Inflammatory macrophage treated with lipopolysaccharide for 1 hour (primary cell): ENCODE measurements around the gene AJAP1.

Experiments
- DNase-seq, 2 donors: peaks; one replicate each; pipeline ENCODE4 v3.0.0-alpha.2; 2020 to 2022

The AJAP1 gene

DNA sequence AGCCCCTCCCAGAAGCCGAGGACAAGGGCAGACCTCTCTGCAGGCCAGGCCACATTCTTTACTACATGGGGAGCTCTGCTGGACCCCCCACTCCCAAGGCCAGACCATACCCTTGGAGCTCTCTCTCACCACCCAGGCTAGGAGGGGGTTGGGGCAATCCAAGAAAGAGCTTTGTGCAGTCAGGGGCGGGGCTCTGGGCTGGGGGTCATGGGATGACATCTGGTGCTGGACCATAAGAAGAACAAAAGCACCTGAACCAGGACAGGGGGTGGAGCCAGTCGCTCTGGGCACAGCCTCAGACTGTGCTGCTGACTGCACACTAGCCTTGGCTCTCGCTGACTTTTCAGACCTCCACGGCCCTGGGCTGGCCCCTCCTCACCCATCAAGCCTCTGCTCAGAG is 23.1 kb upstream of the AJAP1 start:
- DNase-seq, result no peak

DNA sequence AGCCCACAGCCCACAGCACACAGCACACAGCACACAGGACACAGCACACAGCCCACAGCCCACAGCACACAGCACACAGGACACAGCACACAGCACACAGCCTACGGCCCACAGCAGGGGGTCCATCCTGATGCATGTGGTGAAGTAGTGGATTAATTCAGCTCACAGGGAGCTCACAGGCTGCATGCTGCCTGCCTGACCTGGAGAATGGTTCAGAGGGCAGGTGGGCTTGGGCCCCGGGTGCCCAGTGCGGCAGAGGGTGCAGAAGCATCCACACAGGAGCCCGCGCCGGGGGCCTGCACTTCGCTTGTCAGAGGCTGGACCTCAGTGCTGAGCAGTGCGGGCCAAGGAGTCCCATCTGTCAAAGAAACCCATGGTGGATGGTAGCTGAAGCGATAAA is 21.1 kb upstream of the AJAP1 start:
- DNase-seq, result no peak

DNA sequence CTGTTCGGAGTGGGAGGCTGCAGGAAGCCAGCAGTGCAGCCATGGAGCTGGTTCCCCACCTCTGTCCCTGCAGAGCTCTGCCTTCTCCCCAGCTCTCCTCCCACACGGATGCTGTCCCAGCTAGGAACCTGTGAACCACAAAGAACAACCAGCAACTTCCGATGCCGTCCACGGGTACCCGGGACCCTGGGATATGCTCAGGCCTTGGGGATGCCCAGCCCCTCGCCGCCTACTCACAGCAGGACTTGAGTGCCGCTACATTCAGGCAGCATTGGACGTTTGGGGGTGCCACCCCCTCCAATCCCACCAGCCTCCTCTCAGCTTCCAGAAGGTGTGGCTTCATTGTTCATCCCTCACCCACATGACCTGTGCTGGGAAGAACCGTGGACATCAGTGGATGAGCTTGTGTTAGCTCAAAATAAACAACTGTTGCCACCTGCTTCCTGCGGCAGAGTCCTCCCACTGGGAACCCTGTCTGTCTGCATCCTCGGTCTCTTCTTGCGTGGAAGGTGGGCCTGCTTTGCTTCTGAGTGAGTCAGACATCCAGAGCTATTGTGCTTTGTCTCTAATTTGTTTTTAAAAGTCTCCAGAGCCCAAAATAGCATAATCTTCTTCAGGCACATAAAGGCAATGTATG is 20.1 kb upstream of the AJAP1 start:
- DNase-seq, result no peak

DNA sequence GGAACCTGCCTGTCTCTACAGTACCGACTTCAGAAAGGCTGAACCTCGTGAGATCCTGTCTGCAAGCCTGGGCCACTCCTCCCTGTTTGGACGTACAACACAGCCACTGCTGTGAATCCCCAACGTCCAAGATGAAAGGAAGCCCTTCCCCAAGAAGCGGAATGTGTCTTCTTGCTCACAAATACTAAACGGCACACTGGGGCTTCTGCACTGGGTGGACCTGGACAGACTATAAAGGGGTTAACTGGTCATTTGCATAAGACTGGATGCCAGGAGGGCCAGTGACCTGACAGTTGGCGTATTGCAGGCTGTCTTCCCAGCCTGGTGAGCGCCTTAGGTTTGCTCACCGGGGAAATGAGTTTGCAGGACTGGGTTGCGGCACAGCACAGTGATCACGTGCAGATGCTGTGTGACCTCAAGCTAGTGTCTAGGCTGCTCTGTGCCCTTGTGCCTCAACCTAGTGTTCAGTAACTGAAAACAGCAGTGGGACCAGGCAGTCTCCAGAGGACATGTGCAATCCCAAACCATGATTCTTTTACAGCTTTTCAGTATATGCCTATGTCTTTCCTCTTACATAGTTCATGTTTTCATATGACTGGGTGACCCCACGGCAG is 19.5 kb upstream of the AJAP1 start:
- DNase-seq, result no peak

DNA sequence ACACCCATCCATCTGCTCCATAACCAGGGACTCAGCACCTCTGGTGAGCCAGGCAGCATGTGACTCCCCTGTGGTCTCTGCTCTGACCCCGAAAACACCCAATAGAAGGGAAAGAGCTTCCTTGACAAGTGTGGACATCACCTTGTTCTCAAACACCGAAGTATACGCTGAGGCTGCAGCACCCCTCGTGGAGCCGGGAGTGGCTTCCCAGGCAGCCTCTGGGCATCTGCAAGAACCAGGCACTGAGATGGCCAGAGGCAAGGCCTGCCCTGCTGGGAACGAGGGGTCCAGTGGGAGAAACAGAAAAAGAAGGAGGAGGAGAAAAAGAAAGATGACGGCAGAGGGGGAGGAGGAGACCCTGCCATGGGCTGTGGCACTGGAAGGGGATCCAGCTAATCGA is 18.2 kb upstream of the AJAP1 start:
- DNase-seq, result no peak

DNA sequence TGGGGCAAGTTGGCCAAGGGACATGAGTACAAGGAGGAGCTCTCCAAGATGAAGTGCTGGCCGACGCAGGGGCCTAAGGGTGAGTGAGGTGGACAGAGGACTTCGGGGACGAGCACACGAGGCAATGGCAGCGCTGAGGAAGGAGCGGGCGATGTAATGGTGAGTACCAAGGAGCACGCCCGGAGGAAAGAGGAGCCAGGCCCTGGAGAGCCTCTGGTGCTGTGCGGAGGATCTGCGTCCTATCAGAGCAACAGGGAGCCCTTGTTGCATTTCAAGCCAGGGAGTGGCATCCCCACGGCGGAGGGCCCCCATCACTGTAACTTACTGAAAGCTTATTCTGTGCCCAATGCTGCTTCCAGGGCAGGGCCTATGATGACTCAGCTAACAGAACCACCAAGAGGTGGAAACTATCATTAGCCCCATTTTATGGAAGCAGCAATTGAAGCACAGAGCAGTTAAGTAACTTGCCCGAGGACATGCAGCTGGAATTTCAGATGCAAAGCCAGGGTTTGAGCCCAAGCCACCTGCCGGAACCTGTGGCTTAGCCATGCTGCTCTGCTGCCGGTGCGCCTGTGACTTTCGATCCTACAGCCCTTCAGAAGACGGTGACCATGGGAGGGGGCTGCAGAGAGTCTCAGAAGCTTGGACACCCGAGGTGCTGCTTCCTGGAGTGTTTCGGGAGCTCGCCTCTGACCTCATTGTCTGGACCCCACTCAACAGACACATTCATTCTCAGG is 17.6 kb upstream of the AJAP1 start:
- DNase-seq, result no peak

DNA sequence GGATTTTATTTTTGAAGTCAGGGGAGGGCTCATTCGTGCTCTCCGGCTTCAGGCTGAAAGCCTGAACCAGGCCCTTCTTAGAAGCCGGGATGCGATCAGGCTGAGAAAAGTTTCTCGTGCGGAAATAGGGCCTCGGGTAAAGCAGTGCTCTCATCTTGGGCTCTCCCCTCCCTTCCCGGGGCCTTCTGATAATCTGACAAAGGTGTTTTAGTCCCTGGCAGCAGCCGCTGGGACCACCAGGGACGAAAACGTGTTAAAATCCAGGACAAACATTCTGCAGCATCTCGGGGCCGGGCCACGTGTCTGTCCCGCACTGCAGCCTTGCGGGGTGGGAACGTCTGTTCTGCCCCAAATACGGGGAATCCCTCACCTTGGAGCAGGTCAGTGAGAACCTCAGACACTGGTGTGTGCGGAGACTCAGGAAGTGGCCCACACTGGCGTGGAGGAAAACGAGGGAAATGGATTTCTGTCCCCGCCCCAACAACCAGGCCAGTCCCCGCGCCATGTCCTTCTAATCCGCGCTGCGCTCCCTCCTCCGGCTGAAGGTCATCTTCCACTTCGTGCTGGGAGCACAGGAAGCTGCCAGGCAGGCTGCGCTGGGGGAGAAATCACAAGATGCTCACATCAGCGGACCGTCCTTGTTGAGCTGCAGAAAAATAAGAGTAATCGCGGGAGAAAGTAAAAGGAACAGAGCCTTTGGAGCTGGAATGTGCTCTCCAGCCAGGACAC is 16.6 kb upstream of the AJAP1 start:
- no peak for DNase-seq

DNA sequence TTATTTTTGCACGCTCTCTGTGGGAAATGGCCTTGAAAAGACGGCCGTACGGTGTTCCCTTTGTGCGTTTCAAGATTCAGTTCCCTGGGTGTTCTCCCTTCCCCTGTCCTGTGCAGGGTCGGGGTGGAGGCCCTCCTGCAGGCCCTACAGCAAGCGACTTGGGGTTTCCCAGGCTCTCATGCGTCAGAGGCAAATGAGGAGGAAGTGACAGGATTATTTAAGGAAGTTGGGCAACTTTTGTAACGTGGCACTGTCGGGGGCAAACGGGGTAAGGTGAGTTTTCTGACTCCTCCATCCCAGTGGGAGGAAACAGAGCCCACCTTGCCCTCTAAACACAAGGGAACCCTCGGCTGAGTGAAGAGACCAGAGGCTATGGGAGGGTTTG is 16.1 kb upstream of the AJAP1 start:
- DNase-seq, result peak; percentile 57 to 66

DNA sequence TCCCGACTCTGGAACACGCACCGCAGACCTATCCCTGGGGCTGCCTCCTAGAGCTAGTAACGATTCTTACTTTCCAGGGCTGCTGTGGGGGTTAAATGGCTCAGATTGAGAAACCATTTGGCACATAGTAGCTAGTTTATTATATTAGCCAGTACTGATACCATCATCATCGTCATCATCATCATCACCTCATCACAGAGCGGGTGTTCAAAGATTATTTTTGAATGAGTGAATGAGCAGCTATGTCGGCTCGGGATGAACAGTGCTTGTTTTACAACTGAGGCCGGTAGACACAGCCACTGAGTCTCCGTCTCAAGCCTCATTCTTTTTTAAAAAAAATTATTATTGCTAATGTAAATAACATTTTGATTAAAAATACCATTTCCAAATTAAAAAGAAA is 13.5 kb upstream of the AJAP1 start:
- DNase-seq, result no peak

DNA sequence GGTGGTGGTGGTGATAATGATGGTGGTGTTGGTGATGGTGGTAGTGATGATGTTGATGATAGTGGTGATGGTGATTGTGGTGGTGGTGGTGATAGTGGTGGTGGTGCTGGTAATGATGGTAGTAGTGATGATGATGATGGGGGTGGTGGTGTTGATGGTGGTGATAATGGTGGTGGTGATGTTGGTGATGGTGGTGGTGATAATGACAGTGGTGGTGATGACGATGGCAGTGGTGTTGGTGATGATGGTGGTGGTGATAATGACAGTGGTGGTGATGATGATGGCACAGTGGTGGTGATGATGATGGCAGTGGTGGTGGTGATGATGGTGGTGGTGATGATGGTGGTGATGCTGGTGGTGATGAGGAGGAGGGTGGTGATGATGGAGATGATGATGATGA is 7.0 kb upstream of the AJAP1 start:
- no peak for DNase-seq

DNA sequence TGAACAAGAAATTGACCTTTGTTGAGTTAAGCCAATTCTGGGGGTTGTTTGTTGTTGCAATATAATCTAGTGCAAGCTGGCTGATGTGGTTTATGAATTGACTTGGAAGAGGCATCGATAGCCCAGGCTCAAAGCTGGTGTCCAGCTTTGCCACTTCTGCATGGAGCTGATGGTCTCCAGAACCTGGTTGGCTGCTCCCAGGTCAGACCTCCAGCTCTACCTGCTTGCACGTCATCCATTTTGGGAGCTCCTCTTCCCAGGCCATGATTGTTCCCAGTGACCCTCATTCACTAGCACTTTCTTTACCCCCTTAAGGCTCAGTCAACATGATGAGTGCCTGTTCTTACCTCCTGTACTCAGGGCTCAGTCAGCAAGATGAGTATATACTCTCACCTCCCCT is 5.8 kb upstream of the AJAP1 start:
- no peak for DNase-seq

DNA sequence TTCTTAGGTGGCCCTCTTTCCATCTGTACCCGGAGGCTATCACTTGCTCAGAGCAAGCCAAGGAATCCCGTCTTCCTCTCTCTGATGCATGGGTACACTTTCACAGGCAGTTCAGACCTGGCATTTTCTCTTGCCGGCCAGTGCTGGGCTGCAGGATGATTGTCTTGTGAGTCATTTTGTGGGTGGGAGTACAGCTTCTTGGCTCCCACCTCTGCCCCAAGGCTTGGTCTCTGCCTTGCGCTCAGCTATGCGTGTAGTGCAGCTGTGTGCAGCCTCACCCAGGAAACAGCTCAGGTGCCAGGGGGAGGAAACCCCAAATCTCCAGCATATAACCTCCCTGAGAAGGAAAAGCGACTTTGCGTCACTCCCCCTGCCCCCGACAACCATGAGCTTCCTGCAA is 3.9 kb upstream of the AJAP1 start:
- no peak for DNase-seq

DNA sequence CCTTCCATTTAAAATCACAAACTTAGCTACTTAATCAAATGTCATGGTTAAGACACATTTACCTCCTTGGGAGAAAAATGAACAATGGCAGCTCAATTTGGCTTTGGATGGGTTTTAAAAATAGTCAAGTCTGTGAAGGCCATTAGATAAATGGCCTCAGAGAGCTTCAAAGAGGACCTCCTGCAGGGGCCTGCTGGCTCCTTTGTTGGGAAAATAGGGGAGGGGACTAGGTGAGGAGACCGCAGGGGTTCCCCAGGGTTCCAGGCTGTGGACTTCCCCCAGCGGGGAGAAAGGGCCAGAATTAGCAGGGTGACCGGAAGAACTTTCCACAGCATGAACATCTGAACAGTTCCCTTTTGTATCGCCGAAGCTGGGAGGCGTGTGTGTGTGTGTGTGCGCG is 3.4 kb upstream of the AJAP1 start:
- no peak for DNase-seq

DNA sequence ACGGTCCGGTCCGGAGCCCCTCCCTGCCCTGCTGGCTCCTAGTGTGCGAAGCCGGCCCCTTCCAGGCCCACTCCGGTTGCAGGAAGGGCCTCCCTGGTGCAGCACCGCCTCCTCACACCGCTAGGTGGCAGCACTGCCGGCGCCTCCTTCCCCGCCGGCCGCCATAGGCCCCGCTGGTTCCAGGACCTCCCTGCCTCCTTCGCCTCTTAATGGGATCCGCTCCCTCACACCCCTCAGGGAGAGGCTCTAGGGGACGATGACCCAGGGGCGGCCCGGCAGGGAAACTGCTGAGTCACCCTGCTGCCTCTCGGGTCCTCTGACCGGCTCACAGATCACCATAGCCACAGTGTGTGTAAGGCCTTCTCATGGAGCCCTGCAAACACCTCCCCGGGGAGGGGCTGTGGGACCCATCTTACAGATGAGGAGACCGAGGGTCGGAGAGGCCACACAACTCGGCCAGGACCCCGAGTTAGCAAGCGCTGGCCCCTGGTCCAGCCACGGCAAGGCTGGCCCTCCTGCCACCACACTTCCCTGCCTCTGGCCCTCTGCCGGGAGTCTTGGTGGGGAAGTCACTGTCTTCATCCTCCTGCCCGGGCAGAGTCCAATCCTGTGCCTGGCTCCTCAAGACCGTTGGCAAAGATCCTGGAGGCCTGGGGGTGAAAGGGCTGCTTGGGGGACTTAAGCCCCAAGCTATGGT is 1.6 kb upstream of the AJAP1 start:
- DNase-seq, result peak; percentile 11 to 63

DNA sequence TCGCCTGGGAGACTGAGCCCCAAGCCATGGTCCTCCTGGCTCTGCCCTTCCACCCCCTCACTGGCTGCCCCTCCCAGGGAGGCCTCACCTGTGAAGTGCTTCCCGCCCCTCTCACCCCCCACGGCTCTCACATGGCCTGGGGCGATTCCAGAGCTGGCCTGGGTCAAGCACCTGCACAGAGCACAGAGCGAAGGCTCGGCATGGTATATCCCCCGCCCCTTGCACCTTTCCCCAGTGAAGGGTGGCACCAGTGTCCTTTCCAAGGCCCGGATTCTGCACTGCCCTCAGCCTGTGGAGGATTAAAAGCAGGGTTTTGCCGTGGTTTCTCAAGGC is 1.1 kb upstream of the AJAP1 start:
- no peak for DNase-seq

DNA sequence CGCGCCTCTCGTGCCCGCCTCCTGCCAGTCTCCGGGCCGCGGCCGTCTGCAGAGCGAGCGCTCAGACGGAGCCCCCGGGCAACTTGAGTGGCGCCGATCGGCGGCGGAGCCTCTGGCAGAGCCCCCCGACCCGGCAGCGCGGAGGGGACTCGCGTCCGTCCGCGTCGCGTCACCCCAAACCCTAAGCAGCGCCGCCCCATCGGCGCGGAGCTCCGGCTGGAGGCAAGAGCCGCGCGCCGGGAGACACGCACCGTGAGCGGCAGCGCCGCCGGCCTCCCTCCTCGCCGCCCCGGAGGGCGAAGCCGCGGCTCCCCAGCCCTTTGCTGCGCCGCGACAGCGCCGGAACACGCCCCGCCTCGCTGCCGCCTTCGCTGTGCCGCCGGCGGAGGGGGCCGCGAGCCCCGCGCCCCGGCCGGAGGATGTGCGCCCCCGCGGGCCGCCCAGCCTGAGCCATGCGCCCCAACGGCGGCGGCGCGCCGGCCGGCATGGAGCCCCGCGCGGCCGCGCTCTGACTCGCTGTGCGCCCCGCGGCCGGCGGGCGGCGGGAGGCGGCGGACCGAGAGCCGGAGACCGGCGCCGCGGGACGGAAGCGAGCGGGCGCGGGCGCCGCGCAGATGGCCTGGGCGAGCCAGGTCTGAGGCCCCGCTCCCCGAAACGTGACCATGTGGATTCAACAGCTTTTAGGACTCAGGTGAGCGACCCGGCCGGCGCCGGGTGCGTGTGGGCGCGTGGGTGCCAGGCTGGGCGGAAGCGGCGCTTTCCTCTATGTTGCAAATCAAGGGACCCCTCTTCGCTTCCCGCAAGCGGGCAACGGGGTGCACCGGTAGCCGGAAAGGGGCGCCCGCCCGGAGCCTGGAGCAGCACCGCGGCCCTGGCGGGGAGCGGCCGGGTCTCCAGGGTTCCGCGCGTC is 610 bp downstream of the AJAP1 start:
- no peak for DNase-seq

DNA sequence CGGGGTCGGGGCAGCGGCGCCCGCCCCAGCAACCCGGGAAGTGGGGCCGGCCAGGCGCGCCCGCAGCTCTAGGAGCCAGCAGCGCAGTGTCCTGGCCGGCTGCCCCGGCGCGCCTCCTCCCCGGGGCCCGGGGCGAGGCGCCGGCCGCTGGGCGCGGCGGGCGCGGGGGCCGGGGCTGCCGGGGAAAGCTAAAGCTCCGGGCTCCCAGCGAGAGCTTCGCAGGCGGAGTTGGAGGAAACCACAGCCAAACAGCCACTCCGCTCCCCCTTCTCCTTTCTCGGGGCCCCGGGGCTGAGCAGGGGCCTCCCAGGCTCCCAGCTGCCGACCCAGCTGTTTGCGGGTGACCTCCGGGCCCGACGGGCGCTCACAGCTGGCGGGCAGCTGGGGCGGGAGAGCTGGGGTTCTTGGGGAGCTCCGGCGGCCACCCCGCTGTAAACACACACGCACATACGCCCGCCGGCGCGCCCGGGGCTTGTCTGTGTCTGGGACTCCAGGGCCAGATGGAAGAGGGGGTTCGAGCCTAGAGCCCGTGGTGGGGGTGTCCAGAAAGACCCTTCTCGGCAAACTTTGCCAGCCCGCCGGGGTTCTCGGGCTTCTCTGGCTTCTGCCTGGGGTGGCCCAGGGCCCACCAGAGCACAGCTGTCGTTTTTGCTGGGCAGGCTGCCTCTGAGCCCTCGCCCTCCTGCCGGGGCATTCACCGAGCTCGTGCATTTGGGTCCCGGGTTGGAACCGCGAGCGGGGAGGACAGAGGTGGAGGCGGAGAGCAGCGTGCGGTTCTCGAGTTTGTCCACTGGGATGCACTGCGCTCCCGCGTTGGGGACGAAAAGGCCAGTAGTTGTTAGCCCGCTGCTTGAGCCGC is 1.5 kb downstream of the AJAP1 start:
- DNase-seq, result peak in 1 of 2 donors; percentile 1

DNA sequence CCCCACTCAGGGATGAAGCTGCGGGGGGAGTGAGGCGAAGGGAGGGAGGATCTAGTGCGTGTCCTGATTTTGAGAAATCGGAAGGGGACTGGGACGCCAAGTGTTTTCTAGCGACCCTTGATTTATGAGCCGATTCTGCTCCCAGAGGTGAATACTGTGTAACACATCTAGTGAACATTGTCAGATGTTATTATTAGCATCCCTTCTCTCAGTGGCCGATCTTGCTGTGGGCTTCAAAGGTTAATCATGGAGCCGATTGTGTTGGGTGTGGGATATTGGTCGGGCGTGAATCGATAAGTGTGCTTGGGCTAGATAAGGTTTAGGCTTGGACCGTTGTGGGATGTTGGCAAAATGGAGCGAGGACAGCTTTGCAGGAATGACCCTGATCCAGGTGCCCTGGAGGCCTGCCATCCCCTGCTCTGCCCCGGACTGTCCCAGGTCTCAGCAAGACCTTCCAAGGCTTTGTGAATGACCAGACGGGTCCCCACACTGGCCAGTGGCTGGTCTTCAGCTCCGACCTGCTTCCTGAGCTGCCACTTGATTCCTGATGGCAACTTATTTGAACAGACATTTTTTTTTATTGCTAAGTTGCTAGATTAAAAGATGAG is 2.2 kb downstream of the AJAP1 start:
- DNase-seq, result no peak

DNA sequence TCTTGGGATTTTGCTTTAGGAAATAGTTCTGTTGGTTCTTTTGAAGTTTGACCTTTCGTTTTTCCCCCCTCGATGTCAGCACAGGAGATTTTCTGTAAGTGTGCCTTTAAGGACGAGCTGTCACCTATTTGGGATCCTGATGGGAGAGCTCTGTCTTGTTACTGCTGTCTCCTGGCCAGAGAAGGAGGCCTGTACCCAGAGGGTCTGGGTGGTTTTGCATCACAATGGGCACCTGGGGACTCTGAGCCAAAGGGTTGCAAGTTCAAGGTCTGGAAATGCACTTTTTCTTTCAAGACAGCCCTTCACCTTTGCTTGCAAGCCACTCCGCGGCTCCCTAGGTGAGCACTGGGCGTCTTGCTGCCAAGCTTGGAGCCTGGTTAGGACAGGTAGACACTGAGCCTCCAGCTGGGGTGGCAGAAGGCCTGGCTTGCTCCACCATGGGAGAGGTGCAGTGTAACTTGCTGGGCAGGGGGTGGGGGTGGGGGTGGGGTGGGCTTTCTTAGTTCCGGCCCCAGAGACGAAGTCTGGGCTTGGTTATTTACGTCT is 2.9 kb downstream of the AJAP1 start:
- DNase-seq, result no peak

DNA sequence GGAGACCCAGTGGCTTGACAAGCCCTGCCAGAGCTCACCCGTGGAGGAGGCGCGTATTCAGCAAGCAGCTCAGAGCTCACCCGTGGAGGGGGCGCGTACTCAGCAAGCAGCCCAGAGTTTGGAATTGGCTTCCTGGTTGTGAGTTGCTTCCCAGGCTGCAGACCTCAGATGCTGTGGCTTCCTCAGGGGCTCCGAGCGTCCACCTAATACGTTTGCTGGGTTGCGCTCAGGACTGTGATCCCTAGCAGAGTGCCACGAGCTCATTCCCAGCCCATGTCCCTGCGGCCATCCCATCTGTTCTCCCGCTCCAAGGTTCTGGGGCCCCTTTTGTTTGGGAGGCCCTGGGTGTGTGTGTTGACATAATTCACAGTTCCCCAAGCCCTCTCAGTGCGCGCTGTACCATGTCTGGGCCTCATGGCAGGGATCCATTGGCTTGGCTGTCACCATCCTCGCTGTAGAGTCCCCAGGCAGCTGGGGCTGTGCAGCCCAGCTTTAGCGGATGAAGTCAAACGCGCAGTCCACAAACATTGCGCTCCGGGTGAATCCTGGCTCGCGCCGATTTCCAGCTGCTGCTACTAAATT is 3.6 kb downstream of the AJAP1 start:
- no peak for DNase-seq
